Stomach (tissue), 9 donors: Measurements from ENCODE around the gene ZDHHC17. TPM values are rescaled to one million over a fixed set of nuclear protein-coding genes. Genes with fewer than 3 reads are reported as not detected.
A peak's percentile ranks its signal among the peaks of the same experiment; 100 is the strongest.

Source experiments
- DNase-seq, 2 donors: peaks; one replicate each; pipeline versions ENCODE4 v3.0.0 to v3.0.0-alpha.2; 2013 to 2019
- H3K27ac ChIP-seq, 5 donors: fragments of 200-600 bp in 4 of 5; sonication (generic) in 4 of 5; one replicate each; pipeline ENCODE4 v1.5.1; 2013 to 2019; ENCODE audit warnings: mild to moderate bottlenecking in 1 of 5, moderate library complexity in 1 of 5
- H3K27me3 ChIP-seq, 3 donors: fragments of 200-600 bp; sonication (generic); one replicate each; pipeline ENCODE4 v1.5.1; 2017 to 2019; ENCODE audit warnings: mixed run types in 1 of 3
- H3K36me3 ChIP-seq, 4 donors: fragments of 200-600 bp; sonication (generic); 1 replicate in 3 of 4; 2 replicates in 1 of 4; pipeline ENCODE4 v1.5.1; 2016 to 2019
- H3K4me1 ChIP-seq, 4 donors: fragments of 200-600 bp; sonication (generic); one replicate each; pipeline ENCODE4 v1.5.1; 2016 to 2019
- H3K4me3 ChIP-seq, 4 donors: fragments of 200-600 bp; sonication (generic) in 3 of 4; one replicate each; pipeline ENCODE4 v1.5.1; 2016 to 2019; ENCODE audit warnings: mild to moderate bottlenecking in 1 of 4
- H3K9me3 ChIP-seq, 4 donors: fragments of 200-600 bp; sonication (generic); one replicate each; pipeline ENCODE4 v1.5.1; 2016 to 2019
- CTCF ChIP-seq, 7 experiments: fragments of 450-650 bp in 4 of 7; fragments of 200-600 bp in 3 of 7; sonication (generic) in 3 of 7; IDR thresholded peaks; one replicate each; pipeline ENCODE4 v1.5.1; 2016 to 2019; ENCODE audit warnings: antibody characterized with exemption in 7 of 7, control low read depth in 2 of 7, mild to moderate bottlenecking in 1 of 7
- EP300 ChIP-seq: sonication (generic); formaldehyde crosslinking; IDR thresholded peaks from one replicate; pipeline ENCODE4 v1.6.1; 2017; ENCODE audit warnings: antibody characterized with exemption
- POLR2A ChIP-seq, 4 donors: fragments of 450-650 bp; IDR thresholded peaks; one replicate each; pipeline ENCODE4 v1.6.1; 2016; ENCODE audit warnings: antibody characterized with exemption in 4 of 4, control low read depth in 2 of 4, mild to moderate bottlenecking in 1 of 4, moderate library complexity in 1 of 4
- POLR2AphosphoS5 ChIP-seq, 3 donors: sonication (generic); formaldehyde crosslinking; IDR thresholded peaks; one replicate each; pipeline ENCODE4 v1.6.1; 2016; ENCODE audit warnings: antibody characterized with exemption in 3 of 3
- WGBS, 5 donors: extraction: QIAGEN DNeasy Blood & Tissue Kit in 3 of 5; methylation state at CpG; one replicate each; pipeline versions ENCODE4 v1.1.5 to v1.1.7; 2013 to 2018; 5-methylcytosine and 5-hydroxymethylcytosine counted together
- intact Hi-C: fragments of 100-400 bp; cut with DNase I; formaldehyde crosslinking; loops from one replicate; pipeline ENCODE4 v1.15.1; 2023; ENCODE audit warnings: low total_unique reads
- polyA plus RNA-seq, 3 donors: library from polyadenylated mRNA; stranded (reverse); fragments of 200-250 nt; gene quantifications; one replicate each; pipeline ENCODE4 v1.2.3, GENCODE V29; 2013
- total RNA-seq, 5 donors: library from RNA; depleted of rRNA; stranded (reverse); fragments of >200 nt; gene quantifications; one replicate each; pipeline versions ENCODE4 v1.1.0 to v1.2.3, GENCODE V29; 2014 to 2016
- donor health status: healthy with polysubstance abuse.
- donor health status: Bipolar disorder and iron deficiency.
- donor health status: healthy.

Gene ZDHHC17
- total and polyA plus RNA-seq, 8 donors, result 2.3 to 134 (median 13.2) TPM

DNA sequence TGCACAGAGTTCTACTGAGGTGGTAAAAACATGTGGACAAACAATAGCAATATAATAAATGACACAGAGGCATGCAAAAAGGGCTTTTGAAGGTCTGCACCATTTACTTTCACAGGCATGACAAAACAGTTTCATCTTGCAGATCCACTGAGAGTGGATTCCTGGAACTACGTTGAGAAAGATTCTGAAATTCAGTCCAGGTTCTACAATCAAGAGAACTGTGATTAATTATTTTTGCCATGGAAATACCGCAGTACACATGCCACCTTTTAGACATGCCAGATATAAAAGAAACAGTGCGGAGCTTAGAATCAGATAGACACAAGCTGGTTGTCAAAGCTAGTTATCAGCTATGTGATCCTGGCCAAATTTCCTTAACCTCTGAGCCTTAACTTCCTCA, 110.1 kb downstream of the ZDHHC17 start:
- H3K27me3 ChIP-seq, result peaks cover 0 to 9% (median 8%) of the 10 kb centered on the region in 3 donors
- DNase-seq, result no peak
- 51 to 67% (median 66%) methylated on average over 3 of the region's 3 CpGs for WGBS, 5 donors
- no peaks in the 10 kb centered on the region for H3K36me3 ChIP-seq
- no peaks in the 10 kb centered on the region for H3K9me3 ChIP-seq
- H3K27ac ChIP-seq, result peak overlapping the region in 2 of 5 donors; percentile 11 to 27
- no peak overlapping the region for H3K4me3 ChIP-seq
- TF ChIP-seq POLR2AphosphoS5 (IDR thresholded peaks at IDR 0.05), result no peak
- TF ChIP-seq POLR2A (IDR thresholded peaks at IDR 0.05), result no peak
- TF ChIP-seq EP300, result no peak
- no peak for TF ChIP-seq CTCF (IDR thresholded peaks at IDR 0.05)
- intact Hi-C loops, result no loop called here
- peaks cover 3 to 32% (median 19%) of the 10 kb centered on the region in 4 donors for H3K4me1 ChIP-seq

- intact Hi-C loops, result no loop called here
- no peaks in the 10 kb centered on the region for H3K9me3 ChIP-seq
- H3K36me3 ChIP-seq, result no peaks in the 10 kb centered on the region
- no peak overlapping the region for H3K4me3 ChIP-seq
- peaks cover 4 to 35% (median 21%) of the 10 kb centered on the region in 4 donors for H3K4me1 ChIP-seq
- DNase-seq, result no peak
- 72 to 90% (median 83%) methylated on average over 11 of the region's 11 CpGs for WGBS, 5 donors
- peak overlapping the region in 3 of 5 donors; percentile 1 to 27 (median 11) for H3K27ac ChIP-seq
- TF ChIP-seq POLR2AphosphoS5 (IDR thresholded peaks at IDR 0.05), result no peak
- TF ChIP-seq CTCF (IDR thresholded peaks at IDR 0.05), result no peak
- TF ChIP-seq POLR2A (IDR thresholded peaks at IDR 0.05), result no peak
- TF ChIP-seq EP300, result no peak
- H3K27me3 ChIP-seq, result peaks cover 0 to 9% (median 8%) of the 10 kb centered on the region in 3 donors
Measured at GRCh38 chr12:76874491-76875190, 110.7 kb downstream of the ZDHHC17 start.

DNA sequence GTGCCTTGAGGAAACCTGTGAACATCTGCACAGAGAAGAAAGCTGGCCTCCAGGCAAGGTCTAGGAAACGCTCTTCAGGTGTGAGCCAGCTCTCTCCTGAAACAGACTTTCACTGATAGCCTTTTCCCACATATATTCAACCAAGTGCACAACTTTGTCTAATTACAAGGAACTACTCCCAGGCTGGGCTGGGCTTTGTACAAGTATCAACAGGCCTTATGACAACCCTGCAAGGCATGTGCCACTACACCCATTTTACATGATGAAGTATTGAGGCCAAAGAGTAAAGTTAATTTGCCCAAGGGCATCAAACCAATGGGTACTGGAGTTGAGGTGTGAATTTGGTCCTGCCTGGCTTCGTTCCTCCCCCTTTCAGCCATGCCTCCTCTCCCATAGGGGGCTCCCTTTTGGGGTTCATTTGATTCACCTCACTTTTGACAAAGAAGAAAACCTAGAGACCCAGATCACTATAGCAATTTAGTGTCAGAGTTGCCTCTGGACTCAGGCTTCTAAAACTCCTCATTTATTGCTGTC, 112.8 kb downstream of the ZDHHC17 start:
- H3K4me3 ChIP-seq, result peak overlapping the region in 3 of 4 donors; percentile 80 to 83 (median 80)
- 71 to 100% (median 81%) methylated on average over 1 to 2 of the region's 2 CpGs for WGBS, 5 donors
- no peaks in the 10 kb centered on the region for H3K36me3 ChIP-seq
- H3K9me3 ChIP-seq, result no peaks in the 10 kb centered on the region
- no peak for TF ChIP-seq CTCF (IDR thresholded peaks at IDR 0.05)
- TF ChIP-seq EP300, result no peak
- TF ChIP-seq POLR2AphosphoS5 (IDR thresholded peaks at IDR 0.05), result no peak
- no peak for TF ChIP-seq POLR2A (IDR thresholded peaks at IDR 0.05)
- H3K4me1 ChIP-seq, result peaks cover 9 to 39% (median 21%) of the 10 kb centered on the region in 4 donors
- intact Hi-C loops, result no loop called here
- DNase-seq, result no peak
- peaks cover 0 to 9% (median 8%) of the 10 kb centered on the region in 3 donors for H3K27me3 ChIP-seq
- H3K27ac ChIP-seq, result peak overlapping the region in 1 of 5 donors; percentile 90

DNA sequence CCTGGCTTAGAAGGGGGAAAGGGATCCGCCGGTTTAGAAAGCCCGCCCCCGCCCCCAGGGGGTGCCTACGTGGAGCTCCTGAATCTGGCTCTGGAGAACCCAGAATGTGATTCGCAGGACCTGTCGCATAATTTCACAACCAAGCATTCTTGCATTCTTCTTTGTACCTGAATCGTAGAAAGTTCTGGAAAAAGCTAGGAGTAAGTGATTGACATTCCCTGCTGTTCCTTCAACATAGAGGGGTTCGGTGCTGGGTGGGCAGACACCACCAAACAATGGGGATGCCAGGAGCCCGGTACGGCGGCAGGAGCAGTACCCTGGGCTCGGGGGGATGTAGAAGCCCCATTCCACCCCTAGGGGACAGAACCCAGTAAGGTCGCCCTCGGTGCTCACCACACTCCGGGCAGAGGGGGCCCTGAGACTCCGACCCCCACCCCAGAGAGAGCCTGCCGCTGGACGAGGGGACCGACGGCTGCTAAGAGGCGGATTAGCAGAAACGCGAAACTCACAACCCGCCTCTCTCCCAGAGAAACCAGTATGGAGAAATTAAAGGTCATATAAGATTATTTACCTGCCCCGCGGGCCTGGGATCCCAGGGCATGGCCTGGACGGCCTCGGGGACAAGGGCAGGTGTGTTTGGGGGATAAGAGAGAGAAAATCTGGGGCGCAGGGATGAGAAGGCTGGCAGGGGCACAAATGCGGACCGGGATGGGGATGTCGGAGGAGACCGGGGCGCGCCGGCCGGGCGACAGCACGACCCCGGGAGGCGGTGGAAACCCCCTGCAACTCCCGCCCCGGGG, 114.4 kb downstream of the ZDHHC17 start:
- peak in 1 of 2 donors; percentile 70 for DNase-seq
- H3K27ac ChIP-seq, result peak overlapping the region; percentile 80 to 90 (median 89)
- H3K27me3 ChIP-seq, result peaks cover 0 to 9% (median 8%) of the 10 kb centered on the region in 3 donors
- WGBS, 5 donors, result 1 to 2% (median 1%) methylated on average over 40 to 44 of the region's 44 CpGs
- H3K4me3 ChIP-seq, result peak overlapping the region; percentile 72 to 83 (median 80)
- H3K4me1 ChIP-seq, result peaks cover 9 to 39% (median 21%) of the 10 kb centered on the region in 4 donors
- TF ChIP-seq EP300, result no peak
- no peak for TF ChIP-seq CTCF (IDR thresholded peaks at IDR 0.05)
- no peak for TF ChIP-seq POLR2AphosphoS5 (IDR thresholded peaks at IDR 0.05)
- TF ChIP-seq POLR2A (IDR thresholded peaks at IDR 0.05), result no peak
- intact Hi-C loops, result no loop called here
- H3K36me3 ChIP-seq, result no peaks in the 10 kb centered on the region
- H3K9me3 ChIP-seq, result no peaks in the 10 kb centered on the region
